HS-5 (cell line): ENCODE results near the gene SLC7A6OS.

Experiments
- DNase-seq: peaks from one replicate; pipeline ENCODE4 v3.0.0-alpha.2; 2012; ENCODE audit warnings: low read depth

SLC7A6OS gene

GRCh38 chr16:68253721-68254120 is 57.0 kb downstream of the SLC7A6OS start:
- no peak for DNase-seq

GRCh38 chr16:68252383-68252782 is 58.4 kb downstream of the SLC7A6OS start:
- no peak for DNase-seq

GRCh38 chr16:68251832-68252231 is 58.9 kb downstream of the SLC7A6OS start:
- DNase-seq: no peak

GRCh38 chr16:68250951-68251350 is 59.8 kb downstream of the SLC7A6OS start:
- DNase-seq: no peak

GRCh38 chr16:68249371-68249770 is 61.4 kb downstream of the SLC7A6OS start:
- DNase-seq: no peak
